ENCODE results near the gene OR5AU1. TPM values are rescaled to one million over a fixed set of nuclear protein-coding genes. Genes with fewer than 3 reads are reported as not detected.

Gene OR5AU1
- total and polyA plus RNA-seq, 2 of the 13 experiments (the other 11 are each of a cell fraction or from before 2014, with no cell fraction given), result not detected

GRCh38 chr14:21205026-21205677 lies 49.3 kb upstream of the OR5AU1 start (continued):
- 0 out of 2 replicates have a peak, but pooled peaks have one; percentile 51 for TF ChIP-seq FOXJ3 (CRISPR knock-in tag; IDR thresholded peaks at IDR 0.05; ENCODE audit: borderline replicate concordance)
- no peak for TF ChIP-seq ZBTB38 (CRISPR knock-in tag; IDR thresholded peaks at IDR 0.05)
- TF ChIP-seq POLR2G (IDR thresholded peaks at IDR 0.05; ENCODE audit: low read depth, low read length), result peak; percentile 5; the same call in 1 of the 2 replicates
- no peak for TF ChIP-seq ZNF362 (CRISPR knock-in tag; IDR thresholded peaks at IDR 0.05; ENCODE audit: borderline replicate concordance)
- no peak for TF ChIP-seq HOXA3 (CRISPR knock-in tag; IDR thresholded peaks at IDR 0.05)
- no peak for TF ChIP-seq ZFX (CRISPR knock-in tag; IDR thresholded peaks at IDR 0.05; ENCODE audit: low read depth)
- no peak for TF ChIP-seq PRMT3 (CRISPR knock-in tag; IDR thresholded peaks at IDR 0.05; ENCODE audit: borderline replicate concordance, low read depth)
- TF ChIP-seq ZSCAN25 (CRISPR knock-in tag; IDR thresholded peaks at IDR 0.05), result 0 out of 2 replicates have a peak, but pooled peaks have one; percentile 7
- 0 out of 2 replicates have a peak, but pooled peaks have one; percentile 32 for TF ChIP-seq HNF4A (CRISPR knock-in tag; IDR thresholded peaks at IDR 0.05)
- no peak for TF ChIP-seq ZFP41 (CRISPR knock-in tag; IDR thresholded peaks at IDR 0.05; ENCODE audit: borderline replicate concordance)
- TF ChIP-seq ARNT2 (CRISPR knock-in tag; IDR thresholded peaks at IDR 0.05; ENCODE audit: low read depth), result no peak
- TF ChIP-seq CHCHD3 (CRISPR knock-in tag; IDR thresholded peaks at IDR 0.05), result no peak
- TF ChIP-seq TEAD3 (CRISPR knock-in tag; optimal IDR thresholded peaks at IDR 0.05; ENCODE audit: borderline replicate concordance), result no peak
- no peak for TF ChIP-seq RXRB (CRISPR knock-in tag; IDR thresholded peaks at IDR 0.05; ENCODE audit: borderline replicate concordance)
- 0 out of 2 replicates have a peak, but pooled peaks have one; percentile 31 for TF ChIP-seq PAF1 (CRISPR knock-in tag; IDR thresholded peaks at IDR 0.05)
- TF ChIP-seq STAT6 (CRISPR knock-in tag; IDR thresholded peaks at IDR 0.05; ENCODE audit: borderline replicate concordance), result no peak
- TF ChIP-seq FOSL1 (CRISPR knock-in tag; IDR thresholded peaks at IDR 0.05; ENCODE audit: borderline replicate concordance), result no peak
- no peak for TF ChIP-seq HNRNPUL1 (IDR thresholded peaks at IDR 0.05; ENCODE audit: low read depth, low read length)
- TF ChIP-seq SIX1 (CRISPR knock-in tag; IDR thresholded peaks at IDR 0.05; ENCODE audit: borderline replicate concordance), result no peak
- peak in 1 of 2 experiments; percentile 52; a peak in 1 of 4 replicates for TF ChIP-seq POLR2A (IDR thresholded peaks at IDR 0.05; ENCODE audit: insufficient read depth in 1 of 2, low read depth in 2 of 2, low read length in 2 of 2)
- 0 out of 2 replicates have a peak, but pooled peaks have one; percentile 13 for TF ChIP-seq ZNF878 (CRISPR knock-in tag; IDR thresholded peaks at IDR 0.05)
- no peak for TF ChIP-seq SP140L (CRISPR knock-in tag; IDR thresholded peaks at IDR 0.05; ENCODE audit: borderline replicate concordance)
- no peak for TF ChIP-seq ZNF577 (CRISPR knock-in tag; IDR thresholded peaks at IDR 0.05; ENCODE audit: borderline replicate concordance, low read depth)
- no peak for TF ChIP-seq ARID3A (IDR thresholded peaks at IDR 0.05; ENCODE audit: low read depth, low read length)
- no peak for TF ChIP-seq MIXL1 (CRISPR knock-in tag; IDR thresholded peaks at IDR 0.05)
